Neural cell (in vitro differentiated cells): Measurements from ENCODE around the gene NT5C2. TPM values are rescaled to one million over a fixed set of nuclear protein-coding genes. Genes with fewer than 3 reads are reported as not detected.
"Not testable (repeated sequence)": the region's sequence is repeated elsewhere in the genome, so short reads cannot be mapped to it uniquely, and the experiment has no call there.

Experiments
- H2AFZ ChIP-seq: fragments of 200-600, 300-800 bp; sonication (generic), shearing (Covaris generic); 2 replicates; pipeline ENCODE4 v1.6.0; 2014; ENCODE audit warnings: low read depth, mild to moderate bottlenecking, antibody characterized with exemption, low read length, moderate library complexity
- H3F3A ChIP-seq: fragments of 200-600 bp; shearing (Covaris generic); 2 replicates; pipeline ENCODE4 v1.6.1; 2016; ENCODE audit warnings: mild to moderate bottlenecking, moderate library complexity, mixed read lengths, antibody characterized with exemption, low read length; ENCODE audit not compliant: insufficient read depth, poor library complexity, severe bottlenecking
- H3K27ac ChIP-seq: fragments of 200-600, 300-800 bp; sonication (generic), shearing (Covaris generic); 2 replicates; pipeline ENCODE4 v1.5.1; 2014; ENCODE audit warnings: mild to moderate bottlenecking, low read length, moderate library complexity
- H3K27me3 ChIP-seq: fragments of 300-800, 200-600 bp; sonication (generic), shearing (Covaris generic); 2 replicates; pipeline ENCODE4 v1.6.0; 2014; ENCODE audit warnings: mild to moderate bottlenecking, low read depth, low read length, moderate library complexity; ENCODE audit not compliant: insufficient read depth
- H3K36me3 ChIP-seq: fragments of 300-800, 200-600 bp; sonication (generic), shearing (Covaris generic); 2 replicates; pipeline ENCODE4 v1.5.1; 2014; ENCODE audit warnings: mild to moderate bottlenecking, antibody characterized with exemption, low read length, moderate library complexity; ENCODE audit not compliant: insufficient read depth
- H3K4me2 ChIP-seq: fragments of 300-800, 200-600 bp; sonication (generic), shearing (Covaris generic); 2 replicates; pipeline ENCODE4 v1.6.0; 2014; ENCODE audit warnings: mild to moderate bottlenecking, low read length
- H3K4me3 ChIP-seq: fragments of 300-800, 200-600 bp; sonication (generic), shearing (Covaris generic); 2 replicates; pipeline ENCODE4 v1.5.1; 2014; ENCODE audit warnings: mild to moderate bottlenecking, low read length, moderate library complexity
- H3K79me2 ChIP-seq: fragments of 200-600 bp; shearing (Covaris generic); replicated peaks from 2 replicates; pipeline ENCODE4 v1.6.0; 2014; ENCODE audit warnings: mild to moderate bottlenecking, low read length, moderate library complexity; ENCODE audit not compliant: insufficient read depth
- H3K9ac ChIP-seq: fragments of 300-800, 200-600 bp; sonication (generic), shearing (Covaris generic); 2 replicates; pipeline ENCODE4 v1.6.1; 2016; ENCODE audit warnings: mild to moderate bottlenecking, low read length, mixed read lengths
- H3K9me2 ChIP-seq: fragments of 200-600 bp; shearing (Covaris generic); 2 replicates; pipeline ENCODE4 v1.6.1; 2016; ENCODE audit warnings: mild to moderate bottlenecking, low read length, mixed read lengths; ENCODE audit not compliant: insufficient read depth
- H3K9me3 ChIP-seq: fragments of 200-600, 300-800 bp; sonication (generic), shearing (Covaris generic); 2 replicates; pipeline ENCODE4 v1.6.1; 2016; ENCODE audit warnings: mild to moderate bottlenecking, mixed run types, low read length, moderate library complexity, mixed read lengths
- H4K20me1 ChIP-seq: fragments of 200-600 bp; shearing (Covaris generic); 2 replicates; pipeline ENCODE4 v1.6.1; 2016; ENCODE audit warnings: mild to moderate bottlenecking, mixed run types; ENCODE audit not compliant: insufficient read depth
- EP300 ChIP-seq: fragments of 450-650 bp; conservative IDR thresholded peaks from 2 replicates; pipeline ENCODE4 v1.6.1; 2014; ENCODE audit warnings: antibody characterized with exemption, mild to moderate bottlenecking, moderate library complexity; ENCODE audit not compliant: poor library complexity, severe bottlenecking
- EZH2 ChIP-seq: fragments of 200-600, 300-800 bp; shearing (Covaris generic), sonication (generic); IDR thresholded peaks from 2 replicates; pipeline ENCODE4 v1.6.1; 2014; ENCODE audit warnings: antibody characterized with exemption, low read length, borderline replicate concordance, mild to moderate bottlenecking; ENCODE audit not compliant: insufficient read depth, poor library complexity, severe bottlenecking
- MXI1 ChIP-seq: fragments of 450-650 bp; conservative IDR thresholded peaks from 2 replicates; pipeline ENCODE4 v1.6.1; 2014; ENCODE audit warnings: antibody characterized with exemption, mild to moderate bottlenecking; ENCODE audit not compliant: poor library complexity, severe bottlenecking
- POLR2AphosphoS5 ChIP-seq: IDR thresholded peaks from 2 replicates; pipeline ENCODE4 v1.6.1; 2012
- RAD21 ChIP-seq: fragments of 450-650 bp; conservative IDR thresholded peaks from 2 replicates; pipeline ENCODE4 v1.6.1; 2014; ENCODE audit warnings: antibody characterized with exemption, mild to moderate bottlenecking, moderate library complexity
- SMC3 ChIP-seq: fragments of 450-650 bp; conservative IDR thresholded peaks from 2 replicates; pipeline ENCODE4 v1.6.1; 2014; ENCODE audit warnings: antibody characterized with exemption, mild to moderate bottlenecking, moderate library complexity; ENCODE audit not compliant: poor library complexity
- TAF1 ChIP-seq: IDR thresholded peaks from 2 replicates; pipeline ENCODE4 v1.6.1; 2012; ENCODE audit warnings: low read depth
- polyA plus RNA-seq: library from polyadenylated mRNA; depleted of rRNA; stranded (reverse); fragments of >200 nt; gene quantifications from 2 replicates; pipeline ENCODE4 v1.2.3, GENCODE V29; 2014
- TF ChIP-seq, protein P1 (sequence below): IDR thresholded peaks from 2 replicates; pipeline ENCODE4 v1.6.1; 2012; ENCODE audit warnings: borderline replicate concordance
- TF ChIP-seq, protein P2 (sequence below): fragments of 450-650 bp; IDR thresholded peaks from 2 replicates; pipeline ENCODE4 v1.5.1; 2014; ENCODE audit warnings: antibody characterized with exemption, mild to moderate bottlenecking, moderate library complexity; ENCODE audit not compliant: poor library complexity, severe bottlenecking

The NT5C2 gene
- polyA plus RNA-seq, 1 donor from 2014 or later: 190 TPM

DNA sequence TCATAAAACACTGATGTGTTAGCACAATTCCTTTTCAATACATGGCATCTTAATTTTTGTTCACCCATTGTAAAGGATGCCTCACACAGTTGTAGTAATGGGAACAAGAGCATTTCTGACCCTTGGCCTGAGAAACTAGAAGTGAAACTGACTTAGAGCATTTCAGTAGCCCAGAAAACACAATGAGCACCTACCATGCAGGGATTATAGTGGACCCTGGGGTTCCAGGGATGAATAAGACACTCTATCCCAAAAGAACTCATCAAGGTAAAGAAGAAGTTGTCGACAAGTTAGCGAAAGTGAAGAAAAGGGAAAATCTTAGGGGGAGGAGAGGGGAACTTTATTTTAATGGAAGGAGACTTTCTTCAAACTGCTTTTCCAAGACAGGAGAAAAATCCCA, 125.6 kb downstream of the NT5C2 start:
- H3K36me3 ChIP-seq: no peaks in the 10 kb centered on the region
- H3K9me3 ChIP-seq: no peaks in the 10 kb centered on the region
- H3K79me2 ChIP-seq: no peaks in the 10 kb centered on the region
- H3K4me3 ChIP-seq: no peak overlapping the region
- H3K9me2 ChIP-seq: no peaks in the 10 kb centered on the region
- no peaks in the 10 kb centered on the region for H3F3A ChIP-seq
- TF ChIP-seq RAD21: no peak
- TF ChIP-seq, protein P1, sequence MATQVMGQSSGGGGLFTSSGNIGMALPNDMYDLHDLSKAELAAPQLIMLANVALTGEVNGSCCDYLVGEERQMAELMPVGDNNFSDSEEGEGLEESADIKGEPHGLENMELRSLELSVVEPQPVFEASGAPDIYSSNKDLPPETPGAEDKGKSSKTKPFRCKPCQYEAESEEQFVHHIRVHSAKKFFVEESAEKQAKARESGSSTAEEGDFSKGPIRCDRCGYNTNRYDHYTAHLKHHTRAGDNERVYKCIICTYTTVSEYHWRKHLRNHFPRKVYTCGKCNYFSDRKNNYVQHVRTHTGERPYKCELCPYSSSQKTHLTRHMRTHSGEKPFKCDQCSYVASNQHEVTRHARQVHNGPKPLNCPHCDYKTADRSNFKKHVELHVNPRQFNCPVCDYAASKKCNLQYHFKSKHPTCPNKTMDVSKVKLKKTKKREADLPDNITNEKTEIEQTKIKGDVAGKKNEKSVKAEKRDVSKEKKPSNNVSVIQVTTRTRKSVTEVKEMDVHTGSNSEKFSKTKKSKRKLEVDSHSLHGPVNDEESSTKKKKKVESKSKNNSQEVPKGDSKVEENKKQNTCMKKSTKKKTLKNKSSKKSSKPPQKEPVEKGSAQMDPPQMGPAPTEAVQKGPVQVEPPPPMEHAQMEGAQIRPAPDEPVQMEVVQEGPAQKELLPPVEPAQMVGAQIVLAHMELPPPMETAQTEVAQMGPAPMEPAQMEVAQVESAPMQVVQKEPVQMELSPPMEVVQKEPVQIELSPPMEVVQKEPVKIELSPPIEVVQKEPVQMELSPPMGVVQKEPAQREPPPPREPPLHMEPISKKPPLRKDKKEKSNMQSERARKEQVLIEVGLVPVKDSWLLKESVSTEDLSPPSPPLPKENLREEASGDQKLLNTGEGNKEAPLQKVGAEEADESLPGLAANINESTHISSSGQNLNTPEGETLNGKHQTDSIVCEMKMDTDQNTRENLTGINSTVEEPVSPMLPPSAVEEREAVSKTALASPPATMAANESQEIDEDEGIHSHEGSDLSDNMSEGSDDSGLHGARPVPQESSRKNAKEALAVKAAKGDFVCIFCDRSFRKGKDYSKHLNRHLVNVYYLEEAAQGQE: no peak
- no peak for TF ChIP-seq SMC3
- TF ChIP-seq POLR2AphosphoS5: no peak
- TF ChIP-seq, protein P2, sequence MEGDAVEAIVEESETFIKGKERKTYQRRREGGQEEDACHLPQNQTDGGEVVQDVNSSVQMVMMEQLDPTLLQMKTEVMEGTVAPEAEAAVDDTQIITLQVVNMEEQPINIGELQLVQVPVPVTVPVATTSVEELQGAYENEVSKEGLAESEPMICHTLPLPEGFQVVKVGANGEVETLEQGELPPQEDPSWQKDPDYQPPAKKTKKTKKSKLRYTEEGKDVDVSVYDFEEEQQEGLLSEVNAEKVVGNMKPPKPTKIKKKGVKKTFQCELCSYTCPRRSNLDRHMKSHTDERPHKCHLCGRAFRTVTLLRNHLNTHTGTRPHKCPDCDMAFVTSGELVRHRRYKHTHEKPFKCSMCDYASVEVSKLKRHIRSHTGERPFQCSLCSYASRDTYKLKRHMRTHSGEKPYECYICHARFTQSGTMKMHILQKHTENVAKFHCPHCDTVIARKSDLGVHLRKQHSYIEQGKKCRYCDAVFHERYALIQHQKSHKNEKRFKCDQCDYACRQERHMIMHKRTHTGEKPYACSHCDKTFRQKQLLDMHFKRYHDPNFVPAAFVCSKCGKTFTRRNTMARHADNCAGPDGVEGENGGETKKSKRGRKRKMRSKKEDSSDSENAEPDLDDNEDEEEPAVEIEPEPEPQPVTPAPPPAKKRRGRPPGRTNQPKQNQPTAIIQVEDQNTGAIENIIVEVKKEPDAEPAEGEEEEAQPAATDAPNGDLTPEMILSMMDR: no peak
- no peak for TF ChIP-seq EP300
- no peak for TF ChIP-seq TAF1
- TF ChIP-seq MXI1: no peak
- TF ChIP-seq EZH2: no peak
- no peak overlapping the region for H2AFZ ChIP-seq
- no peaks in the 10 kb centered on the region for H4K20me1 ChIP-seq
- H3K9ac ChIP-seq: no peak overlapping the region
- H3K27ac ChIP-seq: no peak overlapping the region
- H3K27me3 ChIP-seq: no peaks in the 10 kb centered on the region
- no peak overlapping the region for H3K4me2 ChIP-seq

DNA sequence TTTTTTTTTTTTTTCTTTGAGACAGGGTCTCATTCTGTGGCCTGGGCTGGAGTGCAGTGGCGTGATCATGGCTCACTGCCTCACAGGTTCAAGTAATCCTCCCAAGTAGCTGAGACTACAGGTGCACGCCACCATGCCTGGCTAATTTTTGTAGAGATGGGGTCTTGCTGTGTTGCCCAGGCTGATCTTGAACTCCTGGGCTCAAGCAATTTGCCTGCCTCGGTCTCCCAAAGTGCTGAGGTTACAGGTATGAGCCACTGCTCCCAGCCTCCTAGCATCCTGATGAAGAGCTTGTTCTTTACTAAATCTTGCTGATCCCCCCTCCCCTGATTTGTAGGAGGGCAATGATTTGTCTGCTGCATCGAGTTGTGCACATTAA, 126.0 kb downstream of the NT5C2 start:
- not testable (repeated sequence) for H3K27me3 ChIP-seq, H3K9ac ChIP-seq, H3K9me2 ChIP-seq, H3K79me2 ChIP-seq, H4K20me1 ChIP-seq, H2AFZ ChIP-seq, H3K9me3 ChIP-seq, H3K4me3 ChIP-seq, H3K4me2 ChIP-seq, H3K27ac ChIP-seq, H3F3A ChIP-seq, H3K36me3 ChIP-seq
